Naive B cell (primary cell): Measurements from ENCODE around the gene DCLRE1B. TPM values are rescaled to one million over a fixed set of nuclear protein-coding genes. Genes with fewer than 3 reads are reported as not detected.

ENCODE experiments used
- ATAC-seq, 2 donors: fragments of 150-1000 bp; cut with Tn5 transposase; 2 replicates each; pipeline ENCODE4 v1.10.0; 2021; ENCODE audit warnings: low read depth in 2 of 2, mild to moderate bottlenecking in 2 of 2, moderate library complexity in 2 of 2
- DNase-seq: peaks from one replicate; pipeline ENCODE4 v3.0.0; 2022
- H3K27ac Mint-ChIP-seq, 6 donors: one replicate each; pipeline ENCODE4 v1.8.0; 2020 to 2022; ENCODE audit warnings: mild to moderate bottlenecking in 6 of 6, mixed read lengths in 6 of 6, moderate library complexity in 5 of 6, inconsistent platforms in 2 of 6
- H3K27me3 Mint-ChIP-seq, 3 donors: one replicate each; pipeline ENCODE4 v1.8.0; 2021 to 2022; ENCODE audit warnings: mixed read lengths in 3 of 3, mild to moderate bottlenecking in 1 of 3
- H3K36me3 Mint-ChIP-seq, 2 donors: one replicate each; pipeline ENCODE4 v1.8.0; 2020 to 2022; ENCODE audit warnings: mixed read lengths in 2 of 2, inconsistent platforms in 1 of 2, mild to moderate bottlenecking in 1 of 2
- H3K4me1 Mint-ChIP-seq, 3 donors: one replicate each; pipeline ENCODE4 v1.8.0; 2020 to 2022; ENCODE audit warnings: mixed read lengths in 3 of 3, inconsistent platforms in 1 of 3, mild to moderate bottlenecking in 1 of 3, moderate library complexity in 1 of 3
- H3K4me3 Mint-ChIP-seq, 8 donors: one replicate each; pipeline ENCODE4 v1.8.0; 2020 to 2022; ENCODE audit warnings: mild to moderate bottlenecking in 8 of 8, mixed read lengths in 8 of 8, moderate library complexity in 8 of 8, inconsistent platforms in 2 of 8
- H3K9me3 Mint-ChIP-seq, 7 donors: one replicate each; pipeline ENCODE4 v1.8.0; 2020 to 2022; ENCODE audit warnings: mixed read lengths in 7 of 7, mild to moderate bottlenecking in 5 of 7, inconsistent platforms in 2 of 7, moderate library complexity in 1 of 7
- polyA plus RNA-seq, 6 donors: library from polyadenylated mRNA; unstranded; fragments of 300-500 nt; fragmentation: Illumina TruSeq; gene quantifications; one replicate each; pipeline ENCODE4 v1.2.3, GENCODE V29; 2021; ENCODE audit warnings: low read depth in 6 of 6

Gene DCLRE1B
- polyA plus RNA-seq, 6 donors from 2014 or later: 2.7 to 7.5 (median 5.0) TPM

DNA sequence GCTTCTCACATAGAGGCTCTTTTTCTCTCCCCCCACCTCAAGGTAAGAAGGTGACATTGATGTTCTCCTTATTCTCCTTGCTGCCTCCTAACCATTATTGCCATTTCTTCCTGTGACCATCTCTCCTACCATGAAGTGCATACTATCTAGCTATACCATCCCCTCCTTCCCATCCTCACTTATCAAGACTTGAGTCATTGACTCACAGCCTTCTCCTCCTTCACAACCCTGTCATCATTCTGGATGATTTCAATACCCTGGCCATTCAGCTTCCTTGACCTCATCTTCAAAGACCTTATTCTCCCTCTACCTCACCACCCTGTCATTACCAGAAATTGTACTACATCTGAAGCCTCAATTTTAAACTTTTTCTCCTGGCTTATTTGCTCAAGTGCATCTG is 13.1 kb downstream of the DCLRE1B start:
- Mint-ChIP-seq H3K27me3 (peaks cover 0 to 4% (median 0%) of the 10 kb centered on the region in 3 donors), H3K4me3 (no peak overlapping the region), H3K4me1 (peaks cover 3 to 6% (median 5%) of the 10 kb centered on the region in 3 donors), H3K27ac (peak overlapping the region in 2 of 6 donors; percentile 28 to 75), H3K36me3 (peaks cover 0 to 6% of the 10 kb centered on the region in 2 donors), H3K9me3 (no peaks in the 10 kb centered on the region)
- DNase-seq (no peak), ATAC-seq (no peak)

DNA sequence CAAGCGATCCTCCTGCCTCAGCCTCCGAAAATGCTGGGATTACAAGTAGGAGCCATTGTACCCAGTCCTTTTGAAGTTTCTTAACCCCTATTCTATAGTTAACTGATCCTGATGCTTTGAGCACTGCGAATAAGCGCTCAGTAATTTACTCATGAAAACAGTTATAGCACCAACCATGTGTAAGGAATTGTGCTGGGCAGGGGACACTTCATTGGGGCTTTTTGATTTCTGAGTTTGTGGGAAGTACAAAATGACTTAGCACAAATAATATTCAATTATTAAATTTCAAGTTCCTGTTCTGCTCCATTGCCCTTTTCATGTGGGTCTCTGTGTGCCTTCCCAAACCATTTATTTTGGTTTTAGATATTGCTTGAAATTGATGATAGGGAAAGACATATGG is 17.8 kb downstream of the DCLRE1B start:
- H3K4me1 Mint-ChIP-seq: peaks cover 3 to 6% (median 5%) of the 10 kb centered on the region in 3 donors
- H3K27me3 Mint-ChIP-seq: peaks cover 0 to 4% (median 0%) of the 10 kb centered on the region in 3 donors
- ATAC-seq (no peak), DNase-seq (no peak)
- no peaks in the 10 kb centered on the region for H3K36me3 Mint-ChIP-seq
- H3K9me3 Mint-ChIP-seq: no peaks in the 10 kb centered on the region
- no peak overlapping the region for H3K4me3 Mint-ChIP-seq
- peak overlapping the region in 2 of 6 donors; percentile 49 to 55 for H3K27ac Mint-ChIP-seq

DNA sequence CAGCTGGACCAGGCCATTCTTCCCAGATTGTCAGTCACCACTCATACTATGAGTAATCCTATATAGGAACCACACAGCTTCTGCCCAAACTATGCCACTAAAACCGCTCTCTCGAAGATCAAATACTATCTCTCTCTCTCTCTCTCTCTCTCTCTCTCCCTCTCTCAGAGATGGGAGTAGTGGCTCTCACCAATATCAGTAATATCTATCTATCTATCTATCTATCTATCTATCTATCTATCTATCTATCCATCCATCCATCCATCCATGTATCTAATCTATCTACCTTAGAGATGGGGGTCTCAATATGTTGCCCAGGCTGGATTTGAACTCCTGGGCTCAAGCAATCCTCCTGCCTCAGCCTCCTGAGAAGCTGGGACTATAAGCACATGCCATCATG is 19.3 kb downstream of the DCLRE1B start:
- Mint-ChIP-seq H3K27me3 (peaks cover 0 to 4% (median 0%) of the 10 kb centered on the region in 3 donors), H3K4me3 (no peak overlapping the region), H3K27ac (no peak overlapping the region), H3K9me3 (no peaks in the 10 kb centered on the region), H3K36me3 (no peaks in the 10 kb centered on the region), H3K4me1 (peaks cover 14 to 20% (median 20%) of the 10 kb centered on the region in 3 donors)
- DNase-seq (no peak), ATAC-seq (no peak)

DNA sequence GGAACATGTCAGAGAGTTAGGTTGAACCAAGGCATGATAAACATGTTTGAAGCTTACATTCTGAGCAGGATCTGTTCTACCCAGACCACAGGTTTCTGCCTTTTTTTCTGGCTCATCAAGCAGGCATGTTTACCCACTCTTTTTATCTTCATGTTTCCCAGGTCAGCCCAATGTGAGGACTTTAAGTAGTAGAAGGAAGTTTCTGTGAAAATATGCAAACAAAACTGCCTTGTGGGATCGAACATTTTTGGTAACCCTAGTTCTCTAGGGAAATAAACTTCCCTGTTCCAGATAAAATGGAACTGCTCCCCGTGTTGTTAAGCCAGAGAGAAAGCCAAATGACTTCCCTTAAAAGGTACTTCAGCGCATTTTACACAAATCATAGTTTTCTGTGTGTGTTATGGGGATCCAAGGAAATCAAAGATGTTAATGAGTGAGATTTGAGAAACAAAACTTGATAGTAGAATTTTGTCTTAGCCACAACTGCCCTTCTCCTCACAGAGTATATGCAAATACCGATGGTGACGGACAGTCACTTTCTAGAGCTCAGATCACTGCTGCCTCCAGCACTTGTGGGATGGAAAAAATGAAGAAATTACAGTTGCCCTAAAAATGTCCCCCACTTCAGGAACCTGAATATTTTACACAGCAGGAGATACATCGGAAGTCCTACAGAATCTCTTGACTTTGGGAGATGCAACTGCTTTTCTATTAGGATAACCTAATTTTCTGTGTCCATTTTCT is 23.2 kb downstream of the DCLRE1B start:
- Mint-ChIP-seq H3K36me3 (no peaks in the 10 kb centered on the region), H3K4me1 (peaks cover 48 to 51% (median 48%) of the 10 kb centered on the region in 3 donors), H3K4me3 (peak overlapping the region; percentile 86 to 100 (median 99)), H3K9me3 (no peaks in the 10 kb centered on the region), H3K27ac (peak overlapping the region; percentile 100), H3K27me3 (no peaks in the 10 kb centered on the region)
- DNase-seq: no peak
- no peak for ATAC-seq

DNA sequence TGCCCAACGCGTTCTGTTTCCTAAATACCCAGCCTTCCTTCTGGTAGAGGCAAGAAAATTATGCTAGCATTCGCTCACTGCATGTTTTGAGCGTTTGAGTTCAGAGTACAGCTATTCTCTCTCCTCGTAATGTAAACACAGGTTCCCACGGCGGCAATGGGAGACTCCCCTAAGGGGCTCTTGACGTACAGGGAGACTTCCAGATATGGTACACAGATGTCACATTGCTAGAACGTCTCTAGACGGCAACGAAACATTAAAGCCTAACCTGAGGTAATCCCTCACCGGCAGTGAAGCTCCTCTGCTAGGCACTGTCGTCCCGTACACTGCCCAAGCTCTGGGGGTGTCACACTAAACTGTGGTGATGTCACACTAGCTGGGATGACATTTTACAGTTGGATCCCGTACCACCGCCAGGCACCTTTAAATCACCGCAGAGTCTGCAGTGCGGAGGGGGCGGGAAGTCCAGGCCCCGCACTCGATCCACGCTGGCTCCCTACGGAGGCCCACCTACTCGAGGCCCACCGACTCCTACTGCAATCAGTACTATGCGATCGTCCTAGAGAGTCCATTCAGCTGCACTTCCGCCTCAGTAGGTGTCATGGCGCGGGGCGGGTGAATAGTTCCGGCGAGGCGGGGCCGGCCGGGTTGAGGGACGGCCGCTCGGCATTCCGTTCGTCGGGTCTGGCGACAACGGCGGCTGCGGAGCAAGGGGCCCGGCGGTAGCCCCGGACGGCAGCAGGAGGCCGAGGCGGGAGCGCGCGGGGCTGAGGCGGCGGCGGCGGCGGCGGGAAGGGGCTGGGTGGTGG is 24.0 kb downstream of the DCLRE1B start, which contains the start of gene HIPK1:
Gene HIPK1, plus strand, starts transcription at position 384 of the 809 bp plus-strand sequence.
- peak; percentile 94 for DNase-seq
- H3K4me3 Mint-ChIP-seq: peak within 1 kb of the TSS; percentile 86 to 100 (median 99)
- no peaks in the 10 kb centered on the region for H3K36me3 Mint-ChIP-seq
- peak within 1 kb of the TSS; percentile 100 for H3K27ac Mint-ChIP-seq
- peaks cover 55 to 59% (median 55%) of the 10 kb centered on the region in 3 donors for H3K4me1 Mint-ChIP-seq
- no peaks in the 10 kb centered on the region for H3K27me3 Mint-ChIP-seq
- no peaks in the 10 kb centered on the region for H3K9me3 Mint-ChIP-seq
- ATAC-seq: peak; percentile 55

DNA sequence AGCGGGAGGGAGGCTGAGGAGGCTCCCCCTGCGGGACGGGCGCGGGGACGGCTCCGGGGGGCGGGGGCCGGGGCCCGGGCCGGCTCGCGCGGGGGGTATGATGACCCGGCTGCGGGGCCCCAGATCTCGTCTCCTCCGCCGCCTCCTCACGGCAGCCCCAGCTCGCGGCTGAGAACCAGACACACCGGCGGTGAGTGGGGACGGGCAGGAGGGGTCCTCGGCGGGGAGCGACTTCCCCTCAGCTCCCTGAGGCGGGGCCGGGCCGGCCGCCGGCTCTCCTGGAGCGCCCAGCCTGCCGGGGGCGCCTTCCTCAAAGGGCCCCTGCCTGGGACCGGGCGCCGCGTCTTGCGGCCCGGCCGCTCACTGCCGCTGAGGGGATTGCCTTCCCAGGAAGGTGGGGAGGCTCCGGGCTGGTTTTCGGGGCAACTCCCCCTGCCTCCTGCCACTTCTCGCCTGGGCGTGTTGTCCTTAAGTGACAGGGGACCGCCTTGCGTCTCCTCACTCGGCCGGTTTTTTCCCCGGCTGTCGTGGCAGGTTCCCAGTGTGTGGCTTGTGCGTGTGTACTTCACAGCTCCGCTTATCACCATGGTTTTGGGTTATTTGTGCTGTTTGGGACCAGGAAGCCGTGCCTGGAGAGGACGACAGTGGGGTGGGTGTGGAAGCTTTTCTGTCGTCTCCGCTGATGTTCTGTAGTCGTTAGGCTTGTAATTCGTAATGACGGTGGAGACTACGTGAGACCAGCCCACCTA is 24.8 kb downstream of the DCLRE1B start:
- ATAC-seq (peak; percentile 46), DNase-seq (peak; percentile 68)
- Mint-ChIP-seq H3K36me3 (no peaks in the 10 kb centered on the region), H3K9me3 (no peaks in the 10 kb centered on the region), H3K4me3 (peak overlapping the region; percentile 86 to 99 (median 98)), H3K27ac (peak overlapping the region; percentile 97 to 100 (median 99)), H3K4me1 (peaks cover 58 to 60% (median 59%) of the 10 kb centered on the region in 3 donors), H3K27me3 (no peaks in the 10 kb centered on the region)

DNA sequence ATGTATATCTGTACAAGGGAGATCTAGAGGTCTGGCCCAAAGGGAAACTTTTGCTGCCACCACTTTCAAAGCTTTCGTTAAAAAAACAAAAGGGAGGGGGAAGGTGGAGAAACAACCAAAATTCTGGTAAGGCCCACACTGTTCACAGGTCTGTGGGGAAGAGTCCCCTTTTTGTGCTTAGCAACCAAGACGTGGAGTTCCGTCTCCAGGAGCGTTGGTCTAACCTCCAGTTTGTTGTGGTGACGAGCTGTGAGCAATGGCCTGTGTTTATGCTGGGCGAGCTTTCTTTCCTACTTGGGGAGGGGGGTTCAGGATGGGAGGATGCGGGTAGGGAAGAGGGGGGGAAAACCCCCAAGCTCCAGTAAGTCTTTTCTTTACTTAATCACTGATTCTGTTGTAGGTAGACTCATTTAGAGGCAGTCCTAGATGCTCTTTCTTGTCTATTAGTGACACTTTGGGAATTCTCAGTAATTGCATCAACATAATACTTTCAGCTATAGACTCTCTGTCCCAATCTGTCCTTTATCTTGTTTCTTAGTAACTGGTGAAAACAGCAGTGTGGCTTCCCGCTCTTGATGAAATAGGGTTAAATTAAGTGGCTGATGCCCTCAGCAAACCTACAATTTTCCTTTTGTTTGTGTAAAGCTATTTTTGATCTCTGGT is 25.5 kb downstream of the DCLRE1B start:
- Mint-ChIP-seq H3K4me3 (peak overlapping the region; percentile 86 to 98 (median 97)), H3K36me3 (no peaks in the 10 kb centered on the region), H3K9me3 (no peaks in the 10 kb centered on the region), H3K4me1 (peaks cover 58 to 60% (median 59%) of the 10 kb centered on the region in 3 donors), H3K27me3 (no peaks in the 10 kb centered on the region), H3K27ac (peak overlapping the region; percentile 97 to 100 (median 99))
- ATAC-seq: peak; percentile 42 to 44
- DNase-seq: peak; percentile 66

DNA sequence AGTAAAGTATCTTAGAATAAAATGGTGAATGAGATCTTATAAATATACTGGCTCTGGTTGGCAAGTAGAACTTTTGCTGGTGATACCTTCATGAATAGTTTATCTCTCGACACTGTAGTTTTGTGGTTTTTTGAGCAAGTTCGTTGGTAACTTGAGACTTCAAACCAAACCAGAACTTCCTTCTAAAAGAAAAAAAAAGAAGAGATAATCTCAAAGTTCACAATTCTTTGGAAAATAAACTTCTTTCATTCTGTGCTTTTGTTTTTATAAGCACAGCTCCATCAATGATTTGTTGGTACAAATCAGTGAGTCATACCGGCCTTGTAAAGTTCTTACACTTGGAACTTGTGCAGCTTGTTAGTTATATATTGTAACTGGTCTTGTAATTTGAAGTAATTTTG is 26.3 kb downstream of the DCLRE1B start:
- H3K27me3 Mint-ChIP-seq: no peaks in the 10 kb centered on the region
- peak overlapping the region; percentile 0 to 100 (median 99) for H3K27ac Mint-ChIP-seq
- H3K4me1 Mint-ChIP-seq: peaks cover 58 to 67% (median 60%) of the 10 kb centered on the region in 3 donors
- H3K4me3 Mint-ChIP-seq: peak overlapping the region in 7 of 8 donors; percentile 48 to 98 (median 97)
- no peaks in the 10 kb centered on the region for H3K36me3 Mint-ChIP-seq
- no peak for ATAC-seq
- DNase-seq: no peak
- no peaks in the 10 kb centered on the region for H3K9me3 Mint-ChIP-seq

DNA sequence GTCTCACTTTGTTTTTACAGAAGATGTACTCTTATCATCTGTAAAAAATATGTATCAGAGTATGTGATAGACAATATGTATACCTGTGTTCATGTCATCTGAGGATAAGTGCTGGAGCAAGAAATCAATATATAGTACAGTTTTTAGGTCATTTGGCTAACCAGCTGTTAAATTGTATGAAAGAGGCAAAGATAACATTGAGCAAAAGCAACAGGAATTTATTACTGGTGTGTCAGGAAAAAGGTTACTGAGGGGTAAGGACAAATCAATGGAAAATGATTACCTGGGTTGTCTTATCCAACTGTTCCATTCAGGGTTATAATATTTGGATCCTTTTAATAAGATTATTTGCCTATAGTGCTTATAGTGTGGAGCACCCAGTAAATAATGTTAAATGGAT is 28.9 kb downstream of the DCLRE1B start:
- H3K9me3 Mint-ChIP-seq: no peaks in the 10 kb centered on the region
- ATAC-seq: no peak
- DNase-seq: no peak
- H3K36me3 Mint-ChIP-seq: no peaks in the 10 kb centered on the region
- no peaks in the 10 kb centered on the region for H3K27me3 Mint-ChIP-seq
- H3K27ac Mint-ChIP-seq: peak overlapping the region in 1 of 6 donors; percentile 91
- peaks cover 61 to 72% (median 63%) of the 10 kb centered on the region in 3 donors for H3K4me1 Mint-ChIP-seq
- peak overlapping the region in 2 of 8 donors; percentile 10 to 40 for H3K4me3 Mint-ChIP-seq

DNA sequence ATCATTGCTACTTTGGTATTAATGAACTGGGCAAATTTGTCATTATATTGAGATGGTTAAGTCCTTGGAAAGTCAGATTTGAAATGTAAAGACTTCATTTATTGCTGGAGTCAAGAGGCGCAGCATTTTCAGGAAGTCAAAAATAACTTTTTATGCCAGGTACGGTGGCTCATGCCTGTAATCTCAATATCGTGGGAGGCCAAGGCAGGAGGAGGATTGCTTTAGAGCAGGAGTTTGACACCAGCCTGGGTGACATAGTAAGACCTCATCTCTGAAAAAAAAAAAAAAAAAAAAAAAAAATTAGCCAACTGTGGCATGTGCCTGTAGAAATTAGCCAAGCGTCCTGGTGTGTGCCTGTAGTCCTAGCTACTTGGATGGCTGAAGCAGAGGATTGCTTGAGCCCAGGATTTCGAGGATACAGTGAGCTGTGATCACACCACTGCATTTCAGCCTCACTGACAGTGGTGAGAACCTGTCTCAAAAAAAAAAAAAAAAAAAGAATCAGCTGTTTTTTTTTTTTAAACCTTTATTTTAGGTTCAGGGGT is 29.5 kb downstream of the DCLRE1B start:
- no peak for DNase-seq
- H3K27ac Mint-ChIP-seq: no peak overlapping the region
- no peak overlapping the region for H3K4me3 Mint-ChIP-seq

DNA sequence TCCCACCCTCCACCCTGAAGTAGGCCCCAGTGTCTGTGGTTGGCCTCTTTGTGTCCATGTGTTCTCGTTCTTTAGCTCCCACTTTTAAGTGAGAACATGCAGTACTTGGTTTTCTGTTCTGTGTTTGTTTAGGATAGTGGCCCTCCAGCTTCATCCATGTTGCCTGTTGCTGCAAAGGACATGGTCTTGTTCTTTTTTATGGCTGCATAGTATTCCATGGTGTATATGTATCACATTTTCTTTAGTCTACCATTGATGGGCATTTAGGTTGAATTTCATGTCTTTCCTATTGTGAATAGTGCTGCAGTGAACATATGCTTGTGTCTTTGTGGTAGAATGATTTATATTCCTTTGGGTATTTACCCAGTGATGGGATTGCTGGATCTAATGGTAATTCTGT is 30.1 kb downstream of the DCLRE1B start:
- peak overlapping the region in 1 of 8 donors; percentile 19 for H3K4me3 Mint-ChIP-seq
- DNase-seq: no peak
- peak overlapping the region in 1 of 6 donors; percentile 11 for H3K27ac Mint-ChIP-seq
- peaks cover 0 to under 1% of the 10 kb centered on the region in 2 donors for H3K36me3 Mint-ChIP-seq
- ATAC-seq: no peak
- no peaks in the 10 kb centered on the region for H3K9me3 Mint-ChIP-seq
- H3K27me3 Mint-ChIP-seq: no peaks in the 10 kb centered on the region
- H3K4me1 Mint-ChIP-seq: peaks cover 64 to 81% (median 68%) of the 10 kb centered on the region in 3 donors

More for the DNA sequence above, 29.5 kb downstream of the DCLRE1B start:
- ATAC-seq: no peak
- Mint-ChIP-seq H3K9me3 (no peaks in the 10 kb centered on the region), H3K36me3 (no peaks in the 10 kb centered on the region), H3K4me1 (peaks cover 60 to 77% (median 64%) of the 10 kb centered on the region in 3 donors), H3K27me3 (no peaks in the 10 kb centered on the region)

DNA sequence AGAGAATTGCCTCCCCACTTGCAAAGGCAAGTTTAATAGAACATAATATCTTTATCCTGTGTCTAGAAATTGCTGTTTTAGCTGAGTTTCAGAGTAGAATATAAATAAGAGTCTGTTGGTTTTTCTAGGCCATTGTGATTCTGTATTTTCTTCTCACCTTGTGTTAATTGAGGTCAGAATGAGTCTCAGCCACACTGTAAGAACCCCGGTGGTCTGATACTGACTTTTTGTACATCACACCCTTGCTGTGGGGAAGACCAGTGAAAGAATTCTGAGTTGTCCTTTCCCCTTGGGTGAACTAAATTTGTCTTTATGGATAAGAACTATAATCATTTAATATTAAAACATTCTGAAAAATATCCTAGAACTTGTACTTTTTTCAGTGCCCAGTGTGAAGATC is 30.8 kb downstream of the DCLRE1B start:
- no peaks in the 10 kb centered on the region for H3K27me3 Mint-ChIP-seq
- ATAC-seq: no peak
- peaks cover 63 to 81% (median 68%) of the 10 kb centered on the region in 3 donors for H3K4me1 Mint-ChIP-seq
- peak overlapping the region in 2 of 8 donors; percentile 19 to 30 for H3K4me3 Mint-ChIP-seq
- H3K36me3 Mint-ChIP-seq: peaks cover 4 to 7% of the 10 kb centered on the region in 2 donors
- no peak for DNase-seq
- H3K9me3 Mint-ChIP-seq: no peaks in the 10 kb centered on the region
- H3K27ac Mint-ChIP-seq: peak overlapping the region in 1 of 6 donors; percentile 34
